IMR-90 (cell line): ENCODE data around the gene TSTD2. TPM values are rescaled to one million over a fixed set of nuclear protein-coding genes. Genes with fewer than 3 reads are reported as not detected.

Experiments used
- ATAC-seq: fragments of 200-7000 bp; cut with Tn5 transposase; 2 replicates; pipeline ENCODE4 v1.9.1; 2020; ENCODE audit warnings: low read depth, mild to moderate bottlenecking, moderate library complexity
- BruUV-seq: library from RNA; stranded (reverse); fragments of 400-500 nt; replicated peaks from 2 replicates; lab custom pipeline; 2021; lab: Mats Ljungman, UMichigan
- CTCF ChIA-PET: fragments of 300-600 bp; formaldehyde crosslinking; extraction: SDS; loops from one replicate; lab custom pipeline; 2021; ENCODE audit warnings: antibody characterized with exemption; lab: Yijun Ruan, JAX
- POLR2A ChIA-PET: fragments of 300-600 bp; sonication (Branson Sonifier 250); formaldehyde crosslinking; loops from one replicate; lab custom pipeline; 2022; ENCODE audit warnings: antibody characterized with exemption; ENCODE audit not compliant: unreplicated experiment; lab: Charles Lee
- DNase-seq: peaks from one replicate; pipeline ENCODE4 v3.0.0; 2013
- H2AFZ ChIP-seq: replicated peaks from 2 replicates; pipeline ENCODE3; 2013; ENCODE audit warnings: low read length, mild to moderate bottlenecking; ENCODE audit not compliant: poor library complexity
- H2AK5ac ChIP-seq: 2 replicates; pipeline ENCODE4 v1.6.1; 2013; ENCODE audit warnings: low read depth, low read length, inconsistent platforms
- H2AK9ac ChIP-seq: replicated peaks from 2 replicates; pipeline ENCODE3; 2013; ENCODE audit warnings: mild to moderate bottlenecking, low read depth, low read length, moderate library complexity; ENCODE audit not compliant: poor library complexity
- H2BK120ac ChIP-seq: 2 replicates; pipeline ENCODE4 v1.6.1; 2013; ENCODE audit warnings: low read depth, low read length, inconsistent platforms
- H2BK15ac ChIP-seq: 3 replicates; pipeline ENCODE4 v1.6.1; 2013; ENCODE audit warnings: low read depth, low read length, inconsistent platforms
- H2BK20ac ChIP-seq: 2 replicates; pipeline ENCODE4 v1.6.1; 2013; ENCODE audit warnings: low read depth, mild to moderate bottlenecking, inconsistent platforms, low read length, moderate library complexity
- H2BK5ac ChIP-seq: 2 replicates; pipeline ENCODE4 v1.6.1; 2013; ENCODE audit warnings: mild to moderate bottlenecking, low read depth, low read length, inconsistent platforms; ENCODE audit not compliant: poor library complexity, severe bottlenecking
- H3K14ac ChIP-seq: replicated peaks from 2 replicates; pipeline ENCODE4 v1.6.1; 2013; ENCODE audit warnings: low read depth, low read length, inconsistent platforms
- H3K18ac ChIP-seq: 2 replicates; pipeline ENCODE4 v1.6.1; 2013; ENCODE audit warnings: low read depth, low read length, control low read depth
- H3K23ac ChIP-seq: 2 replicates; pipeline ENCODE4 v1.6.1; 2013; ENCODE audit warnings: low read depth, low read length, inconsistent platforms
- H3K27ac ChIP-seq: 2 replicates; pipeline ENCODE4 v1.5.1; 2013; ENCODE audit warnings: mild to moderate bottlenecking, control low read depth, low read length; ENCODE audit not compliant: insufficient read depth
- H3K27me3 ChIP-seq: 2 replicates; pipeline ENCODE4 v1.6.1; 2013; ENCODE audit warnings: low read length; ENCODE audit not compliant: control insufficient read depth, insufficient read depth
- H3K36me3 ChIP-seq: 2 replicates; pipeline ENCODE4 v1.6.1; 2013; ENCODE audit warnings: low read length, mixed read lengths; ENCODE audit not compliant: control insufficient read depth, insufficient read depth
- H3K4ac ChIP-seq: 2 replicates; pipeline ENCODE4 v1.6.1; 2013; ENCODE audit warnings: low read depth, low read length, inconsistent platforms
- H3K4me1 ChIP-seq: 2 replicates; pipeline ENCODE4 v1.6.1; 2013; ENCODE audit warnings: low read length, mixed read lengths; ENCODE audit not compliant: control insufficient read depth, insufficient read depth
- H3K4me2 ChIP-seq: 2 replicates; pipeline ENCODE4 v1.6.1; 2013; ENCODE audit warnings: low read depth, mild to moderate bottlenecking, control low read depth, low read length, moderate library complexity
- H3K4me3 ChIP-seq: 2 replicates; pipeline ENCODE4 v1.5.1; 2013; ENCODE audit warnings: low read depth, mild to moderate bottlenecking, control low read depth, low read length, moderate library complexity; ENCODE audit not compliant: insufficient read depth
- H3K56ac ChIP-seq: 2 replicates; pipeline ENCODE4 v1.6.1; 2013; ENCODE audit warnings: low read length, inconsistent platforms; ENCODE audit not compliant: insufficient read depth; ENCODE audit errors: extremely low read depth
- H3K79me1 ChIP-seq, 2 experiments: 2 replicates each; pipeline ENCODE4 v1.6.1; 2013; ENCODE audit warnings: low read length in 2 of 2, inconsistent platforms in 1 of 2, low read depth in 1 of 2
- H3K9ac ChIP-seq: 2 replicates; pipeline ENCODE4 v1.6.1; 2013; ENCODE audit warnings: low read depth, low read length, control low read depth
- H3K9me1 ChIP-seq: 2 replicates; pipeline ENCODE4 v1.6.1; 2013; ENCODE audit warnings: low read length, inconsistent platforms; ENCODE audit not compliant: insufficient read depth
- H3K9me3 ChIP-seq: 2 replicates; pipeline ENCODE4 v1.6.1; 2013; ENCODE audit warnings: low read length; ENCODE audit not compliant: control insufficient read depth, insufficient read depth
- H4K20me1 ChIP-seq: 2 replicates; pipeline ENCODE4 v1.6.1; 2013; ENCODE audit warnings: low read length, inconsistent platforms; ENCODE audit not compliant: insufficient read depth
- H4K5ac ChIP-seq: 2 replicates; pipeline ENCODE4 v1.6.1; 2013; ENCODE audit warnings: mild to moderate bottlenecking, low read depth, low read length, control low read depth
- H4K8ac ChIP-seq, 2 experiments: 2 replicates each; pipeline ENCODE4 v1.6.1; 2013; ENCODE audit warnings: low read depth in 2 of 2, low read length in 2 of 2, control low read depth in 1 of 2, inconsistent platforms in 1 of 2
- H4K91ac ChIP-seq: 2 replicates; pipeline ENCODE4 v1.6.1; 2013; ENCODE audit warnings: low read depth, low read length, inconsistent platforms; ENCODE audit not compliant: insufficient read depth
- ELK1 ChIP-seq: fragments of 150-350 bp; IDR thresholded peaks from 2 replicates; pipeline ENCODE4 v1.6.1; 2016; ENCODE audit warnings: low read depth, mild to moderate bottlenecking, low read length, moderate library complexity, borderline replicate concordance
- MAFK ChIP-seq: IDR thresholded peaks from 2 replicates; pipeline ENCODE4 v1.6.1; 2012; ENCODE audit warnings: low read depth, low read length, improper control_type of control experiment
- MAZ ChIP-seq: IDR thresholded peaks from 2 replicates; pipeline ENCODE4 v1.6.1; 2012; ENCODE audit warnings: low read depth, mild to moderate bottlenecking, low read length, improper control_type of control experiment, moderate library complexity, borderline replicate concordance
- dilution Hi-C: fragments of 300-500 bp; cut with HindIII; formaldehyde crosslinking; loops from one replicate; pipeline ENCODE4 v1.14.3; 2018; ENCODE audit warnings: low sequenced_read_pairs; ENCODE audit not compliant: unreplicated experiment
- in situ Hi-C: fragments of 300-500 bp; cut with MboI; formaldehyde crosslinking; loops from 3 replicates; pipeline ENCODE4 v1.14.3; 2019; ENCODE audit warnings: low sequenced_read_pairs, inconsistent platforms, mixed read lengths
- intact Hi-C: fragments of 100-400 bp; cut with micrococcal nuclease; formaldehyde crosslinking; loops from 2 replicates; pipeline ENCODE4 v1.10.0; 2022
- polyA plus RNA-seq, 3 experiments: library from polyadenylated mRNA; depleted of rRNA; stranded (reverse); fragments of >200 nt; gene quantifications; 2 replicates each; pipeline ENCODE4 v1.2.3, GENCODE V29; 2012; ENCODE audit warnings: low replicate concordance in 1 of 3
- total RNA-seq: library from RNA; depleted of rRNA; stranded (reverse); fragments of >200 nt; gene quantifications from 2 replicates; pipeline ENCODE4 v1.2.3, GENCODE V29; 2012

TSTD2 gene
- total and polyA plus RNA-seq, 2 of the 4 experiments (the other 2 are of a cell fraction), result 11.2 to 16.3 TPM

GRCh38 chr9:97560851-97561250, 72.3 kb downstream of the TSTD2 start:
- in situ Hi-C loops, result no loop called here
- no peak for DNase-seq
- H2AK5ac ChIP-seq, result no peak overlapping the region
- H3K56ac ChIP-seq, result no peak overlapping the region
- BruUV-seq, result no TSS peak
- H2AFZ ChIP-seq, result no peak overlapping the region
- no peak overlapping the region for H3K4me2 ChIP-seq
- H3K9me1 ChIP-seq, result peaks cover 4% of the 10 kb centered on the region
- intact Hi-C loops, result no loop called here
- ChIA-PET POLR2A (no interaction called here), CTCF (interaction anchor here (0.8 kb wide), 1 partner anchor 38 kb away, joined by 4 read pairs; no protein-coding TSS in a partner anchor)
- no peak overlapping the region for H4K5ac ChIP-seq
- no peak overlapping the region for H2BK15ac ChIP-seq
- H3K4me1 ChIP-seq, result peaks cover 1% of the 10 kb centered on the region; the same call in 1 of the 2 replicates
- H2BK120ac ChIP-seq, result no peak overlapping the region
- no peak overlapping the region for H3K4me3 ChIP-seq
- H2BK20ac ChIP-seq, result no peak overlapping the region
- no peak overlapping the region for H3K14ac ChIP-seq
- TF ChIP-seq MAZ, result no peak
- TF ChIP-seq ELK1, result no peak
- TF ChIP-seq MAFK, result no peak
- no peaks in the 10 kb centered on the region for H3K79me1 ChIP-seq
- dilution Hi-C loops, result no loop called here
- H3K9ac ChIP-seq, result no peak overlapping the region
- peaks cover 2% of the 10 kb centered on the region; the same call in 1 of the 2 replicates for H3K27me3 ChIP-seq
- H2BK5ac ChIP-seq, result no peak overlapping the region
- no peaks in the 10 kb centered on the region for H4K20me1 ChIP-seq
- no peak overlapping the region for H3K23ac ChIP-seq
- no peak overlapping the region for H2AK9ac ChIP-seq
- no peak overlapping the region for H3K27ac ChIP-seq
- H3K9me3 ChIP-seq, result no peaks in the 10 kb centered on the region
- no peak for ATAC-seq
- no peak overlapping the region for H4K91ac ChIP-seq
- no peak overlapping the region for H3K18ac ChIP-seq
- no peak overlapping the region for H3K4ac ChIP-seq
- H3K36me3 ChIP-seq, result 0 out of 2 replicates have a peak, but pooled peaks cover 2% of the 10 kb centered on the region
- H4K8ac ChIP-seq, result no peak overlapping the region
